A549 treated with DMSO at 1 μM for 4 hours (cell line): ENCODE results near the gene PDZRN4. TPM values are rescaled to one million over a fixed set of nuclear protein-coding genes. Genes with fewer than 3 reads are reported as not detected.

ENCODE experiments used
- total RNA-seq: library from RNA; stranded (reverse); fragments of 200-300 nt; extraction: Qiagen RNA extraction; gene quantifications from 5 replicates; pipeline ENCODE4 v1.2.3, GENCODE V29; 2022; ENCODE audit warnings: low read depth

The PDZRN4 gene
- not detected in 5 replicates for total RNA-seq

DNA sequence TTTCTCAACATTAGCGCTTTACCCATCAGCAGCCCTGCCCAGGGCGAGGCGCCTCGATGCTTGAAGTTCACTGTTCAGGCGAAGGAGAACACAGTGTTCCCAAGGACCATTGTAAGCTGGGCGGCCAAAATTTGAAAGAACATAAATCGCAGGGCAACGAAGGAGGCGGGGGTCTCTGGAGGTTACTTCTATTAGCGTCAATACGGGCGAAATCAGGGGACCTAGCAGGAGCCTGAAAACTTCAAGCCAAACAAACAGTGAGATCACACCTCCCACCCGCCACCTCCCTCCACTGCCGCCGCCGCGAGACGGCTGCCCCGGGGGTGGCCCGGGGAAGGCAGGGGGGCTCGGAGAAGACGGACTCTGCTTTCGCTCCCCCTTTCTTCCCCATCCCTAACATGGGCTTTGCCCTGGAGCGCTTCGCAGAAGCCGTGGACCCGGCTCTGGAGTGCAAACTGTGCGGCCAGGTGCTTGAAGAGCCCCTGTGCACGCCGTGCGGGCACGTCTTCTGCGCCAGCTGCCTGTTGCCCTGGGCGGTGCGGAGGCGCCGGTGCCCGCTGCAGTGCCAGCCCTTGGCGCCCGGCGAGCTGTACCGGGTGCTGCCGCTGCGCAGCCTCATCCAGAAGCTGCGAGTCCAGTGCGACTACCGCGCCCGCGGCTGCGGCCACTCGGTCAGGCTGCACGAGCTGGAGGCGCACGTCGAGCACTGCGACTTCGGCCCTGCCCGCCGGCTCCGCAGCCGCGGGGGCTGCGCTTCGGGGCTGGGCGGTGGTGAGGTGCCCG, at the start of gene PDZRN4:
Gene PDZRN4, plus strand, starts transcription at position 263 of the 783 bp plus-strand sequence.

